Hepatocyte (in vitro differentiated cells): ENCODE data around the gene GJC2.

Experiments
- CTCF ChIP-seq: fragments of 200-600 bp; sonication (generic); IDR thresholded peaks from 2 replicates; pipeline ENCODE4 v1.5.1; 2016; ENCODE audit warnings: antibody characterized with exemption, mild to moderate bottlenecking; ENCODE audit not compliant: poor library complexity
- EZH2 ChIP-seq: fragments of 200-600 bp; sonication (generic); IDR thresholded peaks from 2 replicates; pipeline ENCODE4 v1.6.1; 2016; ENCODE audit warnings: antibody characterized with exemption, mild to moderate bottlenecking, borderline replicate concordance
- EZH2phosphoT487 ChIP-seq: fragments of 200-600 bp; sonication (generic); IDR thresholded peaks from one replicate; pipeline ENCODE4 v1.6.1; 2018; ENCODE audit warnings: antibody characterized with exemption, mild to moderate bottlenecking, low read depth, moderate library complexity; ENCODE audit not compliant: unreplicated experiment, severe bottlenecking

DNA sequence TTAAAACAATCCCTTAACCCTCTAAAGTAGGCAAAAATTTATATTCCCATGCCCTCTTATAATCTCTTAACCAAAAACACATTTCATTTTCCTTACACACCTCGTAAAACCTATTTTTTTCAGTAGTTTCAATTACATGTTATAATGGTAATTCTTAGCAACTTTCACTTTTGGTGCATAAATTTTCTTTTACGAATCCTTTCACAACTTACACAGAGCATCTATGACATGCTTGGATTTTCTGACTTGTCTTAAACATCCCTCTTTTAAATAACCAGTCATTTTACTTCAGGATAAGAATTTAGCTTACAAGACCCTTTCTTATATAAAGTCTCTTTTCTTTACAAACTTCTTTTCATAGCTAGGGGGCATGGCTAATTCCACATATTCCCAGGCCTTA, 31.7 kb upstream of the GJC2 start:
- no peak for TF ChIP-seq CTCF
- no peak for TF ChIP-seq EZH2
- TF ChIP-seq EZH2phosphoT487, result no peak
